Suprapubic skin (tissue), 4 donors: Measurements from ENCODE around the gene TBC1D2B. TPM values are rescaled to one million over a fixed set of nuclear protein-coding genes. Genes with fewer than 3 reads are reported as not detected.

Experiments
- DNase-seq, 2 donors: peaks; one replicate each; pipeline ENCODE4 v3.0.0-alpha.2; 2019; ENCODE audit warnings: low spot score in 2 of 2
- H3K27ac ChIP-seq: fragments of 200-600 bp; sonication (generic); one replicate; pipeline ENCODE4 v1.5.1; 2019
- H3K27me3 ChIP-seq: fragments of 200-600 bp; sonication (generic); one replicate; pipeline ENCODE4 v1.5.1; 2019
- H3K36me3 ChIP-seq: fragments of 200-600 bp; sonication (generic); one replicate; pipeline ENCODE4 v1.5.1; 2019
- H3K4me1 ChIP-seq: fragments of 200-600 bp; sonication (generic); one replicate; pipeline ENCODE4 v1.5.1; 2019
- H3K4me3 ChIP-seq: fragments of 200-600 bp; sonication (generic); one replicate; pipeline ENCODE4 v1.5.1; 2019; ENCODE audit warnings: mild to moderate bottlenecking
- H3K9me3 ChIP-seq: fragments of 200-600 bp; sonication (generic); one replicate; pipeline ENCODE4 v1.5.1; 2019
- CTCF ChIP-seq, 2 donors: fragments of 200-600 bp in 1 of 2; fragments of 450-650 bp in 1 of 2; sonication (generic) in 1 of 2; IDR thresholded peaks; one replicate each; pipeline ENCODE4 v1.5.1; 2016 to 2019; ENCODE audit warnings: antibody characterized with exemption in 2 of 2, mild to moderate bottlenecking in 1 of 2, moderate library complexity in 1 of 2
- EP300 ChIP-seq: sonication (generic); formaldehyde crosslinking; IDR thresholded peaks from one replicate; pipeline ENCODE4 v1.6.1; 2017; ENCODE audit warnings: antibody characterized with exemption
- POLR2A ChIP-seq, 2 donors: fragments of 450-650 bp; IDR thresholded peaks; one replicate each; pipeline ENCODE4 v1.6.1; 2017; ENCODE audit warnings: antibody characterized with exemption in 2 of 2, mild to moderate bottlenecking in 2 of 2, moderate library complexity in 2 of 2
- POLR2AphosphoS5 ChIP-seq, 3 donors: sonication (generic); formaldehyde crosslinking; IDR thresholded peaks; one replicate each; pipeline ENCODE4 v1.6.1; 2017; ENCODE audit warnings: antibody characterized with exemption in 3 of 3
- WGBS: methylation state at CpG from one replicate; pipeline ENCODE4 v1.1.5; 2018; 5-methylcytosine and 5-hydroxymethylcytosine counted together
- total RNA-seq, 4 donors: library from RNA; depleted of rRNA; stranded (reverse); fragments of >200 nt; gene quantifications; one replicate each; pipeline ENCODE4 v1.1.0, GENCODE V29; 2016

Gene TBC1D2B
- total RNA-seq, 4 donors from 2014 or later: 27.9 to 126 (median 41.5) TPM

GRCh38 chr15:78006567-78007205 lies 70.8 kb downstream of the TBC1D2B start:
- no peak overlapping the region for H3K27ac ChIP-seq
- no peaks in the 10 kb centered on the region for H3K9me3 ChIP-seq
- 85% methylated on average over 13 of the region's 13 CpGs for WGBS
- H3K4me1 ChIP-seq: peaks cover 26% of the 10 kb centered on the region
- H3K27me3 ChIP-seq: no peaks in the 10 kb centered on the region
- H3K4me3 ChIP-seq: no peak overlapping the region
- no peak for DNase-seq
- no peak for TF ChIP-seq POLR2A (IDR thresholded peaks at IDR 0.05)
- TF ChIP-seq CTCF (IDR thresholded peaks at IDR 0.05): no peak
- no peak for TF ChIP-seq EP300
- TF ChIP-seq POLR2AphosphoS5 (IDR thresholded peaks at IDR 0.05): no peak
- peaks cover 67% of the 10 kb centered on the region for H3K36me3 ChIP-seq

GRCh38 chr15:78004919-78005634 lies 72.4 kb downstream of the TBC1D2B start:
- no peak for DNase-seq
- TF ChIP-seq EP300: no peak
- peak; percentile 15 to 68 (median 47) for TF ChIP-seq POLR2AphosphoS5 (IDR thresholded peaks at IDR 0.05)
- H3K27me3 ChIP-seq: no peaks in the 10 kb centered on the region
- H3K4me1 ChIP-seq: peaks cover 26% of the 10 kb centered on the region
- peak overlapping the region; percentile 36 for H3K27ac ChIP-seq
- no peak overlapping the region for H3K4me3 ChIP-seq
- 46% methylated on average over 6 of the region's 10 CpGs for WGBS
- H3K9me3 ChIP-seq: no peaks in the 10 kb centered on the region
- H3K36me3 ChIP-seq: peaks cover 71% of the 10 kb centered on the region

- Histone ChIP-seq H3K27ac (no peak overlapping the region), H3K27me3 (no peaks in the 10 kb centered on the region), H3K4me1 (peaks cover 26% of the 10 kb centered on the region), H3K4me3 (no peak overlapping the region), H3K9me3 (no peaks in the 10 kb centered on the region), H3K36me3 (peaks cover 70% of the 10 kb centered on the region)
- no peak for DNase-seq
- 62% methylated on average over 9 of the region's 9 CpGs for WGBS
- TF ChIP-seq POLR2AphosphoS5 (IDR thresholded peaks at IDR 0.05): no peak
- TF ChIP-seq POLR2A (IDR thresholded peaks at IDR 0.05): no peak
- TF ChIP-seq EP300: no peak
- no peak for TF ChIP-seq CTCF (IDR thresholded peaks at IDR 0.05)
Observed at GRCh38 chr15:78004222-78004727, 73.2 kb downstream of the TBC1D2B start.

DNA sequence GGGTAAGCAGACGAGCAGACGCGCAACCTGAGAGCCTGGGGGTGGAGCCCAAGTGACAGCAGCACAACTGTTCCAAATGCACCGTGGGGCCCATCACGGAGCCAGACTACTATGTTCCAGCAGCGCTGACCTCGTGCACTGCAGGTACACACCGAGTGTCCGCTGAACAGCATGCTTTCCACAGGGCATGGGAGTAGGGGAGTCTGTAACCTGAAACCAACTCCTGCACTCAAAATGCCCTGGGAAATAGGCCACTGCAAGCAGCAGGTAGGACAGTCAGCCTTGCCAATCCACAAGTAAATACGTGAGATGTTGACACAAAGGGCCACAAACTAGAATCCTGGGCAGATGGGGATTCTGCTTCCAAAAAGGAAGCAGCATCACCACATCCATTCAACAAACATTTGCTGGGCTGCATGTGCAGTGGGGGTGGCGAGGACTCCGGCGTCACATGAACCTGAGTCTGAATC lies 73.9 kb downstream of the TBC1D2B start:
- TF ChIP-seq POLR2A (IDR thresholded peaks at IDR 0.05): no peak
- no peak for TF ChIP-seq CTCF (IDR thresholded peaks at IDR 0.05)
- TF ChIP-seq EP300: no peak
- no peak for TF ChIP-seq POLR2AphosphoS5 (IDR thresholded peaks at IDR 0.05)
- Histone ChIP-seq H3K36me3 (peaks cover 69% of the 10 kb centered on the region), H3K4me1 (peaks cover 26% of the 10 kb centered on the region), H3K9me3 (no peaks in the 10 kb centered on the region), H3K27ac (no peak overlapping the region), H3K4me3 (no peak overlapping the region), H3K27me3 (no peaks in the 10 kb centered on the region)
- DNase-seq: no peak
- WGBS: 96% methylated on average over 11 of the region's 13 CpGs

DNA sequence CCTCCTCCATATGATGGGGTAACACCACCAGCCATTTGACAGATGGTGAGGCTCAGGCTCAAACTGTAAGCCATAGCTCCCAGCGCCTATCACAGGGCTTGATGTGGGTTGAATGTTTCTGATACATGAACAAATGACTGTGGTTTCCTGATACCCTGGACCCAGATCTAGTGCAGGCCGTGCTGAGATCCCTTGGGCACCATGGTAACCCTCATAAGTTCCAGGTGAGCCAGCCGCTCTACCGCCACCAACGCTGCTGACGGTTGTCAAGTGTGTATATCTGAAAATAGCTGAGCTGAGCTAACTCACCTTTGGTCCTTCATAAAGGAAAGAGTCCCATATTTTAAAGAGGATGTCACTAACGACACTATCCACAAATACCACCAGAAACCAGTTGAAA lies 74.5 kb downstream of the TBC1D2B start:
- Histone ChIP-seq H3K9me3 (no peaks in the 10 kb centered on the region), H3K27ac (no peak overlapping the region), H3K27me3 (no peaks in the 10 kb centered on the region), H3K36me3 (peaks cover 69% of the 10 kb centered on the region), H3K4me3 (no peak overlapping the region), H3K4me1 (peaks cover 21% of the 10 kb centered on the region)
- 95% methylated on average over 7 of the region's 7 CpGs for WGBS
- DNase-seq: no peak
- TF ChIP-seq POLR2A (IDR thresholded peaks at IDR 0.05): no peak
- TF ChIP-seq POLR2AphosphoS5 (IDR thresholded peaks at IDR 0.05): no peak
- TF ChIP-seq EP300: no peak
- no peak for TF ChIP-seq CTCF (IDR thresholded peaks at IDR 0.05)
